HG03280 (cell line): ENCODE data around the gene ANTXR1.

Experiments
- ATAC-seq: cut with Tn5 transposase; IDR thresholded peaks from one replicate; pipeline ENCODE4 v1.9.1; 2021; ENCODE audit warnings: mild to moderate bottlenecking, moderate library complexity; ENCODE audit not compliant: unreplicated experiment

Gene ANTXR1

DNA sequence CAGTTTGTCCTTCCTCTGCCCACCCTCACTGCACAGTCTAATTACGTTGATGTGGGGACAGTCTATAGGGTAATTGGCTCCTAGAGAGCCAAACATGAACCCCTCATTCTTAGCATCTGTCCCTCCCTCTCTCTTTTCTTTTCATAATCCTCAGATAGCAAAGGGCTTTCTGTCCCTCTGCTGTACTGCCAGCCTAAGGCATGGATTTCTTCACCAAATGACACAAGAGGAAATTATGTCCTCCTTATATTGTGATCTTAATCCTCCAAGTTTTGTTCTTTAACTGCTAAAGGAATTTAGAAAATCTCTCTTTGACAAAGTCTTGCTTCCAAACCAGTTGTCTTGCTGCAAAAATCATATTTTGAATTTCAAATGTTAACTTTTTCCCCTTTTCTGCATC, 18.5 kb downstream of the ANTXR1 start:
- no peak for ATAC-seq

GRCh38 chr2:69032336-69032735, 19.4 kb downstream of the ANTXR1 start:
- ATAC-seq = no peak

- ATAC-seq = no peak
Measured at GRCh38 chr2:69033461-69034095, 20.6 kb downstream of the ANTXR1 start.

DNA sequence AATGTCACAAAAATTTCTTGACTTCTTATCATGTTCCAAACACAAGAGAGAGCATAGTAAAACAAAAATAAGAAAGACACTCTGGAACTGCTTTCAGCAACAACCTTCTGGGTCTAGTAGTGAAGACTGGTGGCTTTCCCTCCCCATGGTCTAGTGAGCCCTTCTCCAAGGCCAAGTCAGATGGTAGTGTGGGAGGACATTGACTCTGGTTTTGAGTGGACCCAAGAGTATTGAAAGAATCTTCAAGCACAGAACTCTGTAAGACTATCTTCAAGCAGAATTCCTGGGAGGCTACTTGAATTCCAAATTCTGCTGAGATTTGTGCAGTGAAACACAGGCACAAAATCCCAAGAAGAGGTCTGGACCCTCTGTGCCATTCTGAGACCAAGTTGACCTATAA, 21.1 kb downstream of the ANTXR1 start:
- no peak for ATAC-seq

- no peak for ATAC-seq
Measured at GRCh38 chr2:69034845-69035244, 21.9 kb downstream of the ANTXR1 start.

DNA sequence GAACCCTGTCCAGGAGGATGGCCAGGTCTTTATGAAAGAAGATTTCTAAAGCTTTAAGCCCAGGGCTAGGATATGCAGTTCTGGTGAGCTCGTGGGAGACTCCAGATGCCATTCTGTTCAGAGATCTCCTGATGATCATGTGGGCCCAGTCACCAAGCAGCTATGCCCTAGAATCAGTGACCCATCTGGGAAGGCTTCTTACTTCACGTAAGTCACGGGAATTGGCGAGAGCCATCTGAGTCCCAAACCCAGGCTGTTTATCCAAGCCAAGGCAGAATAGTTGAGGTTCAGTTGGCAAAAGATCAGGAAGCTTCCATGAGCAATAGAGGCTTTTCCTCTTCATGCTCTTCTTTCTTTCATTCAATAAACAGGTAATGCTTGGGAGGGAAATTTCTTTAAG, 23.9 kb downstream of the ANTXR1 start:
- ATAC-seq = no peak

- ATAC-seq = no peak
Measured at GRCh38 chr2:69041214-69041613, 28.2 kb downstream of the ANTXR1 start.

DNA sequence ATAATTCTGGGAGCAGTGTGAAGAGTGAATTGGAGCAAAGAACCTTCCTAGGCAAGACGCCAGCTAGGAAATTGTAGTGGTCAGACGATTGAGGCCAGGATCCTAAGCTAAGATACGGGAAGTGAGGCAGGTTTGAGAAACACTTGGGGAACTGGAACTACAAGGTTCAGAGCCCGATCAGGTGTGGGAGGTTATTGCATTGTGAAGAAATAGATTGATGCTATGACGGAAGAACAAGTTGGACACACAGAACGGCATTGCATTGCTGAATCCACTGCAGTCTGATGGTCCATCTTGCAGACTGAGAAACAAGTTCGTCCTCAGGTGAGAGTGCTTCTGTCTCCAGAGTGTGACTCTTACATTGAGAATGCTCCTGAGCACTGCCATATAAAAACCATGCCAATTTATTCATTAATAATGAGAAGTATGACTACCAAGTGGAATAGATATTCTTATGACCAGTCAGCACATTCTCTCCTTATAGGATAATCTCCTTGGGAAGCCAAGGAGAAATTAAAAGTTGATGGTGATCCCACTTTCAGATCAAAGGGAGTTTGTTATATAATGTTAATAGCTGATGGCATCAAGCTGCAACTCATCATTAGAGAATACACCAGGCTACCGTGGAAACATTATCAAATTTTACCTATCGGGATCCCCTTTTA, 30.9 kb downstream of the ANTXR1 start:
- no peak for ATAC-seq

DNA sequence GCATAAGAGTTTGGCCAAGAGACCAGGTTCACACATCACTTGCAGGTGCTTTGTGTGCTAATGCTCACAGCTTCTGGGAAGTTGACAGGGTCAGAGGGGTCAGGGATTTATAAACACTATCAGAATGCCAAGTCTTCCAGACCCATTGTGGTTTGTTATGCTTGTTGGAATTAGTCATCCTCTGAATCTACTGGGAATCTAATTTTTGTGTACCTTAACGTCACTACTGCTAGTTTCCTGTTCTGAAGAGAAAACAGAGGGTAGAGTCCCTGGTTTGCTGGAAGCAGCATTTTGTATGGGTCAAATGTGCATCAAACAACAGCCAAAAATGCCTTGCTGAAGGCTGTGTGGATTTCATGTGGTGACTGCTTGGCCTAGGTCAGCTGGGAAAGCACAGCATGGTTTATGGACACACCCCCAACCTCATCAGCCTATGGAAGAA, 33.3 kb downstream of the ANTXR1 start:
- no peak for ATAC-seq

GRCh38 chr2:69047625-69048145, 34.7 kb downstream of the ANTXR1 start:
- ATAC-seq = no peak

DNA sequence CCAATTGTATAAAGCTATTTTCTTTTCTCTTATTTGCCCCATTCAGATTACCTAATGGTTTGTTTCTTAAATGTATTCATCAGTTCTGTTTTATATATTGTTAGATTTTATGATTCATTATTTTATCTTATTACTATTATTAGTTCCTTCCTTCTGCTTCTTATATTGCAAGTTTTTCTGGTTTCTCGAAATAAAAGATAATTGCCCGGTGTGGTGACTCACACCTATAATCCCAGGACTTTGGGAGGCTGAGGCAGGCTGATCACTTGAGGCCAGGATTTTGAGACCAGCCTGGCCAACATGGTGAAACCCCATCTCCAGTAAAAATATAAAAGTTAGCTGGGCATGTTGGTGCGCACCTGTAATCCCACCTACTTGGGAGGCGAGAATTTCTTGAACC, 37.8 kb downstream of the ANTXR1 start:
- no peak for ATAC-seq

GRCh38 chr2:69053416-69053965, 40.5 kb downstream of the ANTXR1 start:
- no peak for ATAC-seq

DNA sequence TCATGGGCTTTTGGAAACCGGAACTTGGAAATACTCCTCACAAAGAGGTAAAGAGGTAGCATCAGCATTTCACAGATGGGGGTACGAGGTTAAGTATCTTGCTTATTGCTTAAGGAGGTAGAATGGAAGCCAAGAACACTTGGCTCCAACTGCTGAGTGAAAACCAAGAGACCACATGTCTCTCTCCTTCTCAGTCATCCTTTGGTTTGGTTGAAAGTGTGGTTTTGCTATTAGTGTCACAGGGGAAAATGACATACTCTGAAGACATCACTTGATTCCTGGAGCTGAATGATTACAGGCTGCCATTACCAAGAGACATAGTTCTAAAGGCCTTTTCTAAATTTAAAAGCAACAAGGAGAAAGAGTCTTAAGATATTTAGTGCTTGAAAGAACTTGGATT, 41.5 kb downstream of the ANTXR1 start:
- no peak for ATAC-seq

DNA sequence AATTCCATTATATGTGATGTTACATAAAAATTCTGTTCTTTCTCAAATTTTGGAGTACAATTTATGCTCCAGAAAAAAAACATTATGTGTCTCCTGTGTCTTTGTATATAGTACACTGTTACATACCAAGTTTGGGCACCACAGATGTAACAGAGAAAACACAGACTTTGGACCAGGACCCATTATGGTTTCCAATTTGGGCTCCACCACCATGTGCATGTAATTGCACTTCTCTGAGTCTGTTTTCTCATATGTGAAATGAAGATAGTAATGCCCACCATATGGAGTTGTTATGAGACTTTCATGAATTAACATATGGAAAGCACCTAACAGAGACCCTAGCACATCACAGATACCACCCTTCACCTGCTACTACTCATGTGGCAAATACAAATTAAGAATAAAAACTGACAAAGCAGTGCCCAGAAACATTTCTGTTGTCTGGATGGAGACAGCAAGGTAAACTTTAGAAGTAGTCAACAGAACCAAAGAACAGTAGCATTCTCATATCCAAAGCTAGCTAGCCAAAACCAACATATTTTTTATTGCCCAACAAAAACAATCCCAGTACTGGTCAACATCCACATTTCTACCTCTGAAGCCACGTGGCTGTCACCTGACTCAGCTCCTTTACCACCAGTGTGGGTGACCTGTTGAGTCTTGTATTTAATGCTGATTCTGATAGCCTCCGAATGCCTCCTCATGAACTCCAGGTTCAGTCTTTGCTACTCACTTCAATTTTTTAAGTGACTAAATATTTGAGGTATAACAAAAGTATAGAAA, 42.9 kb downstream of the ANTXR1 start:
- ATAC-seq = no peak

GRCh38 chr2:69057660-69058059, 44.7 kb downstream of the ANTXR1 start:
- ATAC-seq = no peak

DNA sequence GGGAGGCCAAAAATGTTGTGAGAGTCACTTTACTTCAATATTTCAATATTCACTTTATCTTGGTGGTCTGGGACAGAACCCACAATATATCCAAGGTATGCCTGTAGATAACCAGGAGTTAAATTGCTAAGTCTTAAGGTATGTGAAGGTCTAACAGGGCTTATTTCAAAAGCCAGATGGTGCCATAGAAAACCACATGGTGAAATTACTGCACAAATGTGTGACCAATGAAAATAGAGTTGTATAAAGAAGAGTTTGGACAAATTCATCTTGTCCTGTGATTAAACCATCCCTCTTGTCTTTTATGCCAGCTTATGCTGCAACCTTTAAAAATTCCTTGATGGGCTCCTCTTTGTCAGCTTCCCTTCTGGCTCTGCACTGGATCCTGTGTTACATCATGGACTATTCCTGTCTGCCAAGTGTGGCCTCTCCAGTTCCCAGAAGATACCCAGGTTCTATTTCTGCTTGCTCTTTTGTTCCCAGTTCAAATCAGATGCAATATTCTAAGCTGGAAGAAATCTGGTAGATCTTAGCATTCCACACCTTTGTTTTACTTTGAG, 46.8 kb downstream of the ANTXR1 start:
- no peak for ATAC-seq

DNA sequence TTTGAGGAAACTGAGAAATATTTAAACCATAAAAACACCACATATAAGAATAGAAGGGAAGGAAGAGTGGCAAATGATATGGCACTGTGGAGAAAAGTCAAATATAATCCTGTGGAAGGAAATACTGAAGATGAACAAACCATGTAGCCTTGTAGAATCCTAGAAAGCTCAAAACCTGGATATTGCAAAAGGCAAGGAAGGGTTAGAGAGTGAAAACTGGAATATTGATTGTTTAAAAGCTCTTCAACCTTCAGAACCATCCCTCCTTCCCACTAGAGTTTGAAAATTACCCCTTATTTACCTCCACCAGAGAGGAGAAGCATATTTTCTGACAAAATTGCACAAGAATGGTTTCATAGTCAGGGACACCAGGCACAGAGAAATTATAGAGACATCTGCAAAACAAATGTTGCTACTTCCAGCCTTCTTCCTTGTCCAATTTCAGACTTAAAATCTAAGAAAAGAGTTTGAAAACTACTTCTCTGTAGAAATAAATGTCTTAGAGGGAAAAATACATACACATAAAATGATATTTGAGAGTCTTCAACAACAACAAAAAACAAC, 48.0 kb downstream of the ANTXR1 start:
- ATAC-seq = no peak

- ATAC-seq = no peak
Measured at GRCh38 chr2:69061525-69061924, 48.5 kb downstream of the ANTXR1 start.

DNA sequence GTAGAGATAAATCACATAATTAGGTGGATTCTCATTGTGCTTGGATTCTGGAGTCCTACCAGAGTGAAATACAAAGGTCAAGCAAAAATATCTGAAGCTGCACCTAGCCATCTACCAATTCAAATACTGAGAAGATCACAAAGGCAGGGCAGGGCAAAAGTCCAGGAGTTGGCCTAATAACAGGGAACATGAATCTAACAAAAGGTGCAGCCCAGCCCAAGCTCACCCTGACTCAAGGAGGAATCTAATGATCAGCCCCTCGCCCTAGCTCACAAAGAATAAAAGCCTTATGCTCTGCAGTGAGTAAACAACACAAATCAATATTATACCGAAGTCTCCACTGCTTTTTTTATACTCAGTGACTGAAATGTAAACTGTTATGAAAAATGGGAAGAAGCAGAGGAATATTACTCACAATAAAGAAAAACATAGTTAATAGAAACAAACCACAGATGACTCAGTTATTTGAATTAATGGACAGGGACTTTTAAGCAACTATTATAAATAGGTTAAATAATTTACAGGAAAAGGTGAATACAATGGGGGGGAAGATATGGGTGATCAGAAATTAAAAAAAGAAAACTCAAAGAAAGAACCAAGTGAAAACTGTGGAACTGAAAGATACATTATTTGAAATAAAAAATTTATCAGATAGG, 49.5 kb downstream of the ANTXR1 start:
- no peak for ATAC-seq

DNA sequence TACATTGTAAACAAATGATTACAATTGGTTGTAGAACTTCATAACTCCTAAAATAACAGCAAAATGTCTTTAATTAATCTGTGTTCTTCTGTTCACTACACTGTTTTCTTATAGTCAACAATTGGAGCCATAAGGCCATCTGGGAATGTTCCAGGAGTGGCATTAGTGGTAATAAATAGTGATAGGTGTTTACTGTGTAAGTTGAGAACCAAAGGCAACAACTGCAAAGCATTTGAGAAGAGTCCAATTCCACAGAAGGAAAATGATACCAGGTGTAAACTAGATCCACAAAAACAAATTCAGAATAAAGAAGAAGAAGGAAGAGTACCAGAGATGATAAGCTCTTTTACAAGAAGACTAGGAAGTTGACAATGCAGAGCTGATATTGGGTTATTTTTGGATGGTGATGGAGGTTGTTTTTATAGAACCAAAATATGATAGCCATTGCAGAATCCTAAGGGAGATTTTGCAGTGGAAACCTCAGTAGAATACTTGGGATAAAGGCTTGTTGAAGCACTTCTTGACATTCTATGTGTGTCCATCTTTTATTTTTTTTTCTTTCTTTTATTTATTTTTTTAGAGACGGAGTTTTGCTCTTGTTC, 52.9 kb downstream of the ANTXR1 start:
- ATAC-seq = no peak
